Measurements from ENCODE around the gene KLHL8.

The KLHL8 gene

GRCh38 chr4:87128006-87128705 is 92.3 kb downstream of the KLHL8 start:
- in situ Hi-C loops (cut with MboI; ENCODE audit: low sequenced_read_pairs, unreplicated experiment): no loop called here
- no peak for TF ChIP-seq CTCF (IDR thresholded peaks at IDR 0.05; ENCODE audit: borderline replicate concordance, control extremely low read depth, extremely low read depth, insufficient read depth, missing control alignments)
- DNase-seq (ENCODE audit: low spot score): no peak

- no peak for TF ChIP-seq CTCF (IDR thresholded peaks at IDR 0.05; ENCODE audit: borderline replicate concordance, control extremely low read depth, extremely low read depth, insufficient read depth, missing control alignments)
- DNase-seq (ENCODE audit: low spot score): no peak
- in situ Hi-C loops (cut with MboI; ENCODE audit: low sequenced_read_pairs, unreplicated experiment): no loop called here
These were observed 94.4 kb downstream of the KLHL8 start for GRCh38 chr4:87126056-87126455.

GRCh38 chr4:87122252-87122651 is 98.2 kb downstream of the KLHL8 start:
- TF ChIP-seq CTCF (IDR thresholded peaks at IDR 0.05; ENCODE audit: borderline replicate concordance, control extremely low read depth, extremely low read depth, insufficient read depth, missing control alignments): no peak
- in situ Hi-C loops (cut with MboI; ENCODE audit: low sequenced_read_pairs, unreplicated experiment): no loop called here
- DNase-seq (ENCODE audit: low spot score): no peak

GRCh38 chr4:87121341-87122065 is 98.9 kb downstream of the KLHL8 start:
- DNase-seq (ENCODE audit: low spot score): no peak
- in situ Hi-C loops (cut with MboI; ENCODE audit: low sequenced_read_pairs, unreplicated experiment): no loop called here
- no peak for TF ChIP-seq CTCF (IDR thresholded peaks at IDR 0.05; ENCODE audit: borderline replicate concordance, control extremely low read depth, extremely low read depth, insufficient read depth, missing control alignments)

GRCh38 chr4:87120411-87121162 is 99.8 kb downstream of the KLHL8 start:
- DNase-seq (ENCODE audit: low spot score): no peak
- no peak for TF ChIP-seq CTCF (IDR thresholded peaks at IDR 0.05; ENCODE audit: borderline replicate concordance, control extremely low read depth, extremely low read depth, insufficient read depth, missing control alignments)
- in situ Hi-C loops (cut with MboI; ENCODE audit: low sequenced_read_pairs, unreplicated experiment): no loop called here

- peak; percentile 32 for DNase-seq (ENCODE audit: low spot score)
- no peak for TF ChIP-seq CTCF (IDR thresholded peaks at IDR 0.05; ENCODE audit: borderline replicate concordance, control extremely low read depth, extremely low read depth, insufficient read depth, missing control alignments)
- in situ Hi-C loops (cut with MboI; ENCODE audit: low sequenced_read_pairs, unreplicated experiment): no loop called here
These were observed 100.4 kb downstream of the KLHL8 start for GRCh38 chr4:87120010-87120409.
